Endothelial cell of hepatic sinusoid (primary cell): ENCODE data around the gene SRPK2.

Experiments used
- in situ Hi-C: cut with HindIII; loops from 2 replicates; pipeline ENCODE4 v1.10.0; 2017; ENCODE audit warnings: low sequenced_read_pairs

SRPK2 gene

DNA sequence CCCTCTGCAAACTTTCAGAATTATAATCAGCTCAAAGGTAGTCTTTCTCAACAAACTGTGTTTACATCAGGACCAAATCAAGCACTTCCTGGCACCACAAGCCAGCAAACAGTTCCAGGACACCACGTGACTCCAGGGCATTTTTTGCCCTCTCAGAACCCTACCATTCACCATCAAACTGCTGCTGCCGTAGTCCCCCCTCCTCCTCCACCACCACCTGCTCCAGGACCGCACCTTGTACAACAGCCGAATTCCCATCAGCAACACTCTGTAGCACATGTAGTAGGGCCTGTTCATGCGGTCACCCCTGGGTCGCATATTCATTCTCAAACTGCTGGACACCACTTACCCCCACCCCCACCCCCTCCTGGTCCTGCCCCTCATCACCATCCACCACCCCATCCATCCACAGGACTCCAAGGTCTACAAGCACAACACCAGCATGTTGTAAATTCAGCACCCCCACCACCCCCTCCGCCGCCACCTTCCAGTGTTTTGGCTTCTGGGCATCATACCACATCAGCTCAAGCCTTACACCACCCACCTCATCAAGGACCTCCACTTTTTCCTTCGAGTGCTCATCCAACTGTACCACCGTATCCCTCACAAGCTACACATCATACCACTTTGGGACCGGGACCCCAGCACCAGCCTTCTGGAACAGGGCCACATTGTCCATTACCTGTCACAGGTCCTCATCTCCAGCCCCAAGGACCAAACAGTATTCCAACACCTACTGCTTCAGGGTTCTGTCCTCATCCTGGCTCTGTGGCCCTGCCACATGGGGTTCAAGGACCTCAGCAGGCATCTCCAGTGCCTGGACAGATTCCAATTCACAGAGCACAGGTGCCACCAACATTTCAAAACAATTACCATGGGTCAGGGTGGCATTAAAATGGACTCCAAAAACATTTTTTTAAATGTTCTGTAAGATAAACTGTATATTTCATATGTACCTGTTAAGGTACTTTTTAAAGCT, 276.0 kb downstream of the SRPK2 start:
- in situ Hi-C loops = no loop called here

DNA sequence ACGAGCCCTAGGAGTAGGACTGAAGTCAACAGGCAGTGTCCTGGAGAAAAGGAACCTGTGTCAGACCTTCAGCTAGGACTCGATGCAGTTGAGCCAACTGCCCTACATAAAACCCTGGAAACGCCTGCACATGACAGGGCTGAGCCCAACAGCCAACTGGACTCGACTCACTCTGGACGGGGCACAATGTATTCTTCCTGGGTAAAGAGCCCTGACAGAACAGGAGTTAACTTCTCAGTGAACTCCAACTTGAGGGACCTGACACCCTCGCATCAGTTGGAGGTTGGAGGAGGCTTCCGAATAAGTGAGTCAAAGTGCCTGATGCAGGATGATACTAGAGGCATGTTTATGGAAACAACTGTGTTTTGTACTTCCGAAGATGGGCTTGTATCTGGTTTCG, 281.3 kb downstream of the SRPK2 start:
- in situ Hi-C loops = no loop called here

DNA sequence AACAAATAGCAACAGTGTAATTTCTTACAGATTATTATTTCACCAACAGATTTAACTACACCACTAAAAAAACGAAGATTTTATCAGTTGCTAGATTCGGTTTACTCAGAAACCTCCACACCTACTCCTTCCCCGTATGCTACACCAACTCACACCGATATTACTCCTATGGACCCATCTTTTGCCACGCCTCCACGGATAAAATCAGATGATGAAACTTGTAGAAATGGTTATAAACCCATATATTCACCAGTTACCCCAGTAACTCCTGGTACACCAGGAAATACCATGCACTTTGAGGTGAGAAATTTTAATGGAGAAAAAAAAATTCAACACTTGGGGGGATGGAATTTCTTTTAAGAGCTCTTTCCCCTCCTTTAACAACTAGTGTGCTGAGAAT, 282.2 kb downstream of the SRPK2 start:
- in situ Hi-C loops = no loop called here

DNA sequence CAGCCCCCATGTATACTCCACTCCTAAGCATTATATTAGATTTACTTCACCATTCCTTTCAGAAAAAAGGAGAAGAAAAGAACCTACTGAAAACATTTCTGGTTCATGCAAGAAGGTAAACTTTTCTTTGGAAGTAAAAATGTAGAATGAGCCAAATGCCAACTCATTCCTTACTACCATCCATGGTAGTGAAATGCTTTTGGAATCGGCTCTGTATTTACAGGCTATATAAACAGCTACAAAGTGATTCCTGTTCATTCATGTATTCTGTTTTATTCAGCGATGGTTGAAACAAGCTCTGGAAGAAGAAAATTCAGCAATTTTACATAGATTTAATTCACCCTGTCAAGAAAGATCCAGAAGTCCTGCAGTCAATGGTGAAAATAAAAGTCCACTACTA, 283.1 kb downstream of the SRPK2 start:
- in situ Hi-C loops = no loop called here

DNA sequence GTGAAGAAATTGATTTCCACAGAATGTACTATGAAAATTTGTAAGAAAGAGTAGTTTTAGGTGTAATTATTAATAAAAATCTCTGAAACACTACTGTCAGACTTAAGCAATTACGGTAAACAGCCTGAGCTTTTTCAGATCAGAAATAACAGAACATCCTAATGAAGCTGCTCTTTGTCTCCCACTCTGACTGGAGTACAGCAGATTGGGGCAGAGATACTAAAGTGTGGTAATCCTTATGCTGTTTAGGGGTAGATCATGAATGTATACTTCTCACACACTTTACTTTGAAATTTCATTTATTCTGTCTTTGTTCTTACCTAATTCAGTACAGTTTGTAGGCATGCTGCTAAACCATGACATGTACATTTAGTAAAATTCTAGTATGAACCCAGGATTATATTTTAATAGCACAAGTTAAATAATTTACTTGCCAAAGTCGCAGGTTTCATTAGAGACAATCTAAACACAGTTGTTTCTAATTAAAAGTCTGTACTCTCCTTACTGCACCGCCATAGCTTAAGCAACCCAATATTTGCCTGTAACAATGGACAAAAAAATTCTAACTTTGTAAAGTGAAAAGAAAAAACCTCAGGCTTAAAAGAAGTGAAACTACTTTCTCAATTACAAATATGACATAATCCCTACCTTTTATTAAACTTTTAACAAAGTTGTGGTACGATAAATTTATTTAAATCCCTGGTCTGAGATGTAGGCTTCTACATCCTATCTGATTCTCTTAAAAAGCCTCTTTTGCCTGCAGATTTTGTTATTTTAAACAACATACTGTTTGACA, 286.0 kb downstream of the SRPK2 start:
- in situ Hi-C loops = no loop called here

DNA sequence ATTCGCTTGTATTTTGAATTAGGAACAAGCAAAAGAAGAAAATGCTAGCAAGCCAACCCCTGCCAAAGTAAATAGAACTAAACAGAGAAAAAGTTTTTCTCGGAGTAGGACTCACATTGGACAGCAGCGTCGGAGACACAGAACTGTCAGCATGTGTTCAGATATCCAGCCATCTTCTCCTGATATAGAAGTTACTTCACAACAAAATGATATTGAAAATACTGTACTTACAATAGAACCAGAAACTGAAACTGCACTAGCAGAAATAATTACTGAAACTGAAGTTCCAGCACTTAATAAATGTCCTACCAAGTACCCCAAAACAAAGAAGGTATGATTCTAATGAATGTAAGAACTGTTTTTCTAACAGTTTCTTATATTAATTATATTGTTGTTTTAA, 286.9 kb downstream of the SRPK2 start:
- in situ Hi-C loops = no loop called here

DNA sequence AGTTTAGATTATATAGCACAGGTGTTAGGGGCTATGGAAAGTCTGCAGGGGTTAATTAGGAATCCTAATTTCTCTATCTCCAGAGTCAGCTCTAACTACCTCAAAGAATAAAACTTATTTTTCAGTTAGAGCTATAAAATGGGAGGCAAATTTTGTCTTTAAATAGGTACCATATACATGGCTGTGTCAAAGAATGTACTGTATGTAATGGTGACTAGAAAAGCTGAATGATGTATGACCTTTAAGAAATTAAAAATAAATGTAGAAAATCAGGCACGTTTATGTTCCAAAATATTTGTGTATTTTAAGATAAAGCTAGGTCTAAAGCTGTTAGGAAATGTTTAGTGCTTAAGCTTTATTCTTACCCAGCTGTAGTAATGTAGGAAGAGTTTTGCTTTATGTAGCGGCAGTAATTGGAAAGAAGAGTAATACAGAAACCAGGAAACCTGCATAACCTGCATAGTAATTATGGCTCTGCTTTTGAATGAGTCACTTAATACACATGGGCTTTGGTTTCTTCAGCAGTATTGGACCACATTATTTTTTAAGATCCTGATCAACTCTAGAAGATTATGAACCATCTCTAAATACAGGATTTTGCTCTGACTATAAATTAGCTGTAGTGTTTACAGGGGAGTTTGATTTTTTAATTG, 289.7 kb downstream of the SRPK2 start:
- in situ Hi-C loops = loop anchor here (10.0 kb wide), 1 partner anchor 84 kb away; the partner anchor contains the start of gene KMT2E

DNA sequence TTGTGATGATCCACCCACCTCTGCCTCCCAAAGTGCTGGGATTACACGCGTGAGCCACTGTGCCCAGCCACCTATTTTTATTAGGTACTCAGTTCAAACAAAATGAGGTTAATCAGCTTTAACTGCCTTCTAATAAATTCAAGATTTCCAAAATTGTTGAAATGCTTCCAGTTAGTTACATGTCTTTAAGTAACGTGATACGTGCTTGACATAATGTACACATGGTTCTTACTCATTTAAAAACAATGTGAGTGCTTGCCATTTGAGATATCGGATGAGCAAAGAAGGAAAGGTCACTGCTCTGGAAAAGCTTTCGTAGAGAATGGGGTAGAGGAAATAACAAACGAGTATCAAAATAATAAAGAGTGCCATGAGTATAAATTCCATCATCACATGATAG, 291.1 kb downstream of the SRPK2 start:
- in situ Hi-C loops = loop anchor here (10.0 kb wide), 1 partner anchor 83 kb away; the partner anchor contains the start of gene KMT2E

DNA sequence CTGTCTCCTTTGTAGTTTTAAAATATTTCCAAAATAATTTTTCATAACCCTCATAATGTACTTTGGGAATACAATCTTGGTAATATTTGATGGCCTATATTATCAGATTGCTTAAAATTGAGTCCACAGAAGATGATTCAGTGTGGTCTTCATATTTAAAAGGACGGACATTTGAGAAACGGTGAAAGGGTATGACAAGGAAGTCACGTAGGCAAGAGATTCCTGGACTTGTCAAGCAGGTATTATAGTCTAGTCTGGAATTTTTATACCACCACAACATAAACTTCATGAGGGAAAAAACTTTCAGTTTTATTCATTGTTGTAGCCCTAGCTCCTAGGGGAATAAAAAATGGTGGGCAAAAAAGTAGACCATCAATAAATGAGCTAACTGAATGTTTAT, 292.4 kb downstream of the SRPK2 start:
- in situ Hi-C loops = loop anchor here (10.0 kb wide), 1 partner anchor 82 kb away; the partner anchor contains the start of gene KMT2E

DNA sequence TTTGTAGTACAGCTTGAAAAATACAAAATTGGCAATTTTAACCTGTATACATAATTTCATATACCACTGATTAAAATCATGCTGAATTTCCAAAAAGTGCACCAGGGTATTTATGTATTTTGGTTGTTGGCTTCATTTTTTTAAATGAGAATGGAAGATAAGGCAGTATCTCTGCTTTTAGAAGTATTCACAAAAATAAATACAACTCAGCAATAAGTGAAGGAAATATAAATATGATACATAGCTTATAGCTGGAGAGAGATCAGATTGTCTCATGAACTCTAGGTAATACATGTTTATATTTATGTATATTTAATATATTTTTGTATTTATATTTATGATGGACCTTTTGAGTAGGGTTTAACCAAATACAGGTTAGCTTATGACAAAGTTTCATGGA, 293.8 kb downstream of the SRPK2 start:
- in situ Hi-C loops = loop anchor here (10.0 kb wide), 1 partner anchor 80 kb away; the partner anchor contains the start of gene KMT2E

DNA sequence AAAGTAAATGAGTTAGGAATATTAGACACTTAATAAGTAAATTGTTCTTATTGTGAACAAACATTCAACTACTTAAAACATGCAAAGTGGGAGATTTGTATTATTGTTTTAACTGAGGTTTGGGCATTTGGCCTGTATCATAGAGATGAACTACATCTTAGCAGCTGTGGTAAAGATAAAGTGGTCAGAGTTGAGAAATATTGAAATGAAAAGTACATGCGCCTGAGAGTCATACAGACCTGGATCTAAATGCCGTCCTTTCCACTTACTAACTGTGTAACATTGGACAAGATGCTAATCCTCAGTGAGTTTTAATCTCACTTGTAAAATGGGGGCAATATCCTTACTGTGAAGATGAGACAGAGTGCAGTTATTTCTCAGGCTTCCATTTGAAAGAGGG, 300.3 kb downstream of the SRPK2 start:
- in situ Hi-C loops = no loop called here

DNA sequence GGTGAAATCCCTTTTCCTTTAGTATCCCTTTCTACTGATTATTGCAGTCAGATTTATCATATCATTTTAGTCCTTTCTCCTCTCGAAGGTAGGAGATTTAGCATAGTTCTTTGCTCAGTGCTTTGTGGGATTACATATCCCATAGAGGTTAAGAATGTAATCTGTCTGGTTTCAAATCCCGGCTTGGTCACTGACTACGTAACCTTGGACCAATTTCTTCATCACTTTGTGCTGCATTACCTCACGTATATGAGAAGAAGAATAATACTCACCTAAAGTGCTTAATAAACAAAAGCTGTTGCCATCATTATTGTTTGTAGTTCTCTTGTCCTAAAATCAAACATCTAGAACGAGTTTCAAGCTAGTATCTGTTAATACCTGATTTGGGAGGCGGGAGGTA, 300.7 kb downstream of the SRPK2 start:
- in situ Hi-C loops = no loop called here

DNA sequence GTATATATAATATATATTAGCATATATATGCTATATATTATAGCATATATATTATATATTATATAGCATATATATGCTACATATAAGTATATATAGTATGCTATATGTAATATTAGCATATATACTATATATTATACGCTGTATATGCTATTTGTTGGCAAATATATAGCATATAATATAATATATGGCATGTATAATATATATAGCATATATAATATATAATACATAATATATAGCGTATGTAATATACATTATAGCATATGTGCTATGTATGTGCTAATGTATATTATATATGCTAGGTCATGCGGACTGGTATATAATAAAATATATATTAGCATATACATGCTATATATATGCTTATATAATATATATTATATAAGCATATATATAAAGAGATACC, 301.9 kb downstream of the SRPK2 start:
- in situ Hi-C loops = no loop called here

DNA sequence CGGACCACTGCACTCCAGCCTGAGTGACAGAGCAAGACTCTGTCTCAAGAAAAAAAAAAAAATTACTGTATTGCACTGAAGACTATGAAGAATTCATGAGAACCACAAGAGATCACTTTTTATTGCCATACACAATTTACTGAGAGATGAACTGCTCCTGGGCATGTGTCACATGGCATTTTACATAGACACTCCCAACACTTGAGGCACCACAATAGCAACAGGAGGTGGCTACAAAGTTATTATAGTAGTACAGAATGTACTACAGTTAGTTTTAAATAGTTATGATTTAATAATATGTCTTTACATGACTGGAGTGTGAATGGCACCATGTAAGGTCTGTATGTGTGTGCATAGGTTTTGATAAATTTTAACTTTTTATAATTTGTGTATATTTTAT, 304.1 kb downstream of the SRPK2 start:
- in situ Hi-C loops = no loop called here

DNA sequence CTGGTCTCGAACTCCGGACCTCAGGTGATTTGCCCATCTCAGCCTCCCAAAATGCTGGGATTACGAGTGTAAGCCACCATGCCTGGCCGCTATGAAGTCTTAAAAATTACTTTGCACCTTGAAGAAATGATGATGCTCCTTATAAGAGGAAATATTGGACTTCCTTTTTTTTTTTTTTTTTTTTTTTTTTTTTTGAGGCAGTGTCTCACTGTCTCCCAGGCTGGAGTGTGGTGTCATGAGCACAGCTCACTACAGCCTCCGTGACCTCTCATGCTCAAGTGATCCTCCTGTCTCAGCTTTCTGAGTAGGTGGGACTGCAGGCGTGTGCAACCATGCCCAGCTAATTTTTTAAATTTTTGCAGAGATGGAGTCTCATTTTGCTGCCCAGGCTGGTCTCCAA, 309.4 kb downstream of the SRPK2 start:
- in situ Hi-C loops = no loop called here

DNA sequence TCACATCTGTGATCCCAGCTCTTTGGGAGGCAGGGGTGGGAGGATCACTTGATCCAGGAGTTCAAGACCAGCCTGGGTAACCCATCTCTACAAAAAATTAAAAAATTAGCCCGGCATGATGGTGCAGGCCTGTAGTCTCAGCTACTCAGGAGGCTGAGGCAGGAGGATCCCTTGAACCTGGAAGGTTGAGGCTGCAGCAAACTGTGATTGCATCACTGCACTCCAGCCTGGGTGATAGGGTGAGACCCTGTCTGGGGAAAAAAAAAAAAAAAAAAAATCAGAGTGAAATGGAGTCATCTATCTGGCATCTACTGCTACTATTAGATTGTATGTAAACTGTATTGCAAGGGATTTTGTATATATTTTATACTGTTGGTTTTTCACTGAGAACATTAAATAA, 315.6 kb downstream of the SRPK2 start:
- in situ Hi-C loops = no loop called here

DNA sequence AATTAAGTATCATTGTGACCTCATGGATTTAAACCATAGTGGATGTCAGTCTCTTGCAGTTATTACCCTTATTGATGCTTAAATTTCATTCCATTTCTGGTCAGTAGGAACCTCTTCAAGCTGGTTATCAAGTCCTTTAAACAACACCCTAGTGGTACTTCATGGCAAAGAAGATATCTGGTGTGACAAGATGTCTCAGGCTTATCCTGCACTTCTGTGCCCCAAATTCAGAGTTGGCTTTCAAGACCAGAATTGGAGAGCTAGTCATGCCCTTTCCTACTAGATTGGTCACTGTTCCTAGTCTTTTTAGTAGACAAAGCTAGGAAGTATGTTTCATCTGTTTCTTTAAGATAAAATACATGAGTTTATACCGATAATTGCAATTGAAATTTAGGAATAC, 319.8 kb downstream of the SRPK2 start:
- in situ Hi-C loops = no loop called here

DNA sequence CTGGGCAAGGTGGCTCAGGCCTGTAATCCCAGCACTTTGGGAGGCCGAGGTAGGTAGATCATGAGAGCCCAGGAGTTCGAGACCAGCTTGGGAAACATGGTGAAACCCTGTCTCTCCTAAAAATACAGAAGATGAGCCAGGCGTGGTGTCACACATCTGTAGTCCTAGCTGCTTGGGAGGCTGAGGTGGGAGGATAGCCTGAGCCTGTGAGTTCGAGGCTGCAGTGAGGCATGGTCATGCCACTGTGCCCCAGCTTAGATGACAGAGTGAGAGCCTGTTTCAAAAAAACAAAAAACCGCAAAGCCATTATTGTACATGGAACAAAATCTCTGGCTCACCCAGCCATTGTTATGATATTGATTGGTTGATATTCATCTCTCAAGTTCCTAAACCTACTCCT, 321.0 kb downstream of the SRPK2 start:
- in situ Hi-C loops = no loop called here
